Nephron progenitor cell (in vitro differentiated cells): ENCODE data around the gene CALD1.
"Not testable (repeated sequence)": the region's sequence is repeated elsewhere in the genome, so short reads cannot be mapped to it uniquely, and the experiment has no call there.

Experiments
- DNase-seq: peaks from one replicate; pipeline ENCODE4 v3.0.0; 2021
- H3K27ac Mint-ChIP-seq: 2 replicates; pipeline ENCODE4 v1.8.0; 2021; ENCODE audit warnings: mild to moderate bottlenecking, moderate library complexity, mixed read lengths
- H3K27me3 Mint-ChIP-seq: 2 replicates; pipeline ENCODE4 v1.8.0; 2021; ENCODE audit warnings: mild to moderate bottlenecking, low read depth, mixed read lengths; ENCODE audit not compliant: poor library complexity
- H3K36me3 Mint-ChIP-seq: 2 replicates; pipeline ENCODE4 v1.8.0; 2021; ENCODE audit warnings: low read depth, mixed read lengths
- H3K4me1 Mint-ChIP-seq: 2 replicates; pipeline ENCODE4 v1.8.0; 2021; ENCODE audit warnings: mixed read lengths
- H3K4me3 Mint-ChIP-seq: 2 replicates; pipeline ENCODE4 v1.8.0; 2021; ENCODE audit warnings: mild to moderate bottlenecking, moderate library complexity, mixed read lengths
- H3K9me3 Mint-ChIP-seq: 2 replicates; pipeline ENCODE4 v1.8.0; 2021; ENCODE audit warnings: mild to moderate bottlenecking, moderate library complexity, mixed read lengths
- CTCF ChIP-seq: fragments of 200-600 bp; sonication (generic); IDR thresholded peaks from 2 replicates; pipeline ENCODE4 v1.5.0; 2021; ENCODE audit warnings: antibody characterized with exemption

The CALD1 gene

GRCh38 chr7:134962270-134962780 is 182.9 kb downstream of the CALD1 start:
- peaks cover 4% of the 10 kb centered on the region for H3K4me1 Mint-ChIP-seq
- H3K27ac Mint-ChIP-seq, result no peak overlapping the region
- no peak for TF ChIP-seq CTCF
- no peak overlapping the region for H3K4me3 Mint-ChIP-seq
- H3K27me3 Mint-ChIP-seq, result no peaks in the 10 kb centered on the region
- H3K36me3 Mint-ChIP-seq, result peaks cover 78% of the 10 kb centered on the region
- no peaks in the 10 kb centered on the region for H3K9me3 Mint-ChIP-seq
- DNase-seq, result no peak

GRCh38 chr7:134963036-134963435 is 183.6 kb downstream of the CALD1 start:
- no peaks in the 10 kb centered on the region for H3K9me3 Mint-ChIP-seq
- TF ChIP-seq CTCF, result no peak
- no peak for DNase-seq
- H3K4me1 Mint-ChIP-seq, result peaks cover 4% of the 10 kb centered on the region
- no peaks in the 10 kb centered on the region for H3K27me3 Mint-ChIP-seq
- H3K4me3 Mint-ChIP-seq, result no peak overlapping the region
- H3K36me3 Mint-ChIP-seq, result peaks cover 75% of the 10 kb centered on the region
- H3K27ac Mint-ChIP-seq, result no peak overlapping the region

GRCh38 chr7:134966691-134967090 is 187.3 kb downstream of the CALD1 start:
- H3K36me3 Mint-ChIP-seq, result peaks cover 51% of the 10 kb centered on the region

GRCh38 chr7:134968110-134968509 is 188.7 kb downstream of the CALD1 start:
- Mint-ChIP-seq H3K4me1 (peaks cover 4% of the 10 kb centered on the region), H3K27ac (peak overlapping the region; percentile 45), H3K36me3 (peaks cover 46% of the 10 kb centered on the region), H3K9me3 (no peaks in the 10 kb centered on the region), H3K27me3 (no peaks in the 10 kb centered on the region), H3K4me3 (no peak overlapping the region)
- no peak for TF ChIP-seq CTCF
- no peak for DNase-seq

More at GRCh38 chr7:134966691-134967090, 187.3 kb downstream of the CALD1 start:
- DNase-seq, result no peak
- Mint-ChIP-seq H3K27me3 (no peaks in the 10 kb centered on the region), H3K27ac (peak overlapping the region; percentile 70), H3K4me1 (peaks cover 4% of the 10 kb centered on the region), H3K9me3 (no peaks in the 10 kb centered on the region), H3K4me3 (no peak overlapping the region)
- no peak for TF ChIP-seq CTCF

DNA sequence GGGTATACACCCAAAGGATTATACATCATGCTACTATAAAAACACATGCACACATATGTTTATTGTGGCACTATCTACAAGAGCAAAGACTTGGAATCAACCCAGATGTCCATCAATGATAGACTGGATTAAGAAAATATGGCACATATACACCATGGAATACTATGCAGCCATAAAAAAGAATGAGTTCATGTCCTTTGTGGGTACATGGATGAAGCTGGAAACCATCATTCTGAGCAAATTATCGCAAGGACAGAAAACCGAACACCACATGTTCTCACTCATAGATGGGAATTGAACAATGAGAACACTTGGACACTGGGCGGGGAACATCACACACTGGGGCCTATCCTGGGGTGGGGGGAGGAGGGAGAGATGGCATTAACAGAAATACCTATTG is 202.2 kb downstream of the CALD1 start:
- H3K9me3 Mint-ChIP-seq, result peaks cover 48% of the 10 kb centered on the region
- H3K36me3 Mint-ChIP-seq, H3K27ac Mint-ChIP-seq, DNase-seq, H3K4me1 Mint-ChIP-seq, H3K4me3 Mint-ChIP-seq: not testable (repeated sequence)
- peaks cover 19% of the 10 kb centered on the region for H3K27me3 Mint-ChIP-seq

DNA sequence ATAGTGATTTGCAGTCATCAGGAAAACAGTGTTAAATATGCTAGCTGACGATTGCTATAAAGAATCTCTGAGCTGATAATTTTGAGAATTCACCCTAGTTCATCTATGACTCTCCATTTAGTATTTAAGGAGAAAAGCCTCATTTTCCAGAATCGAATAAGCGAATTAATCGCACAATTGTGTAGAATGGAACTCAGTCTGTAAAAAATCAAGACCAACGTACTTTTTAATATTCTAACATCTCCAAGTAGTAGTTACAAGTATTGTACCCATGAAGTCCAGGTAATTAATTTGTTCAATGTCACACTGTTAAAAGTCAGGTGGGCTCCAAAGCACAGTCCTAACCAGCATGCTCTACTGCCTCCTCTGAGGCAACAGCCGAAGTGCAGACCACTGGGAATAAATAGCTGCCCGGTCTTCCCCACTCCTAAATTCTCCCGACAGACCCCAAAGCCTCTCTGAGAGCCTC is 206.5 kb downstream of the CALD1 start:
- H3K9me3 Mint-ChIP-seq, result peaks cover 5% of the 10 kb centered on the region
- H3K4me1 Mint-ChIP-seq, result peaks cover 29% of the 10 kb centered on the region
- H3K27me3 Mint-ChIP-seq, result peaks cover 14% of the 10 kb centered on the region
- peak overlapping the region; percentile 96 for H3K4me3 Mint-ChIP-seq
- TF ChIP-seq CTCF, result no peak
- no peak for DNase-seq
- H3K36me3 Mint-ChIP-seq, result peaks cover 12% of the 10 kb centered on the region
- H3K27ac Mint-ChIP-seq, result peak overlapping the region; percentile 99
